Measurements from ENCODE around the gene PTPRE. TPM values are rescaled to one million over a fixed set of nuclear protein-coding genes. Genes with fewer than 3 reads are reported as not detected.

The PTPRE gene
- total RNA-seq, 1 experiment from 2014 or later: 12.3 TPM

- TF ChIP-seq CTCF (IDR thresholded peaks at IDR 0.05 in 2 of 3, conservative IDR thresholded peaks at IDR 0.05 in 1 of 3; ENCODE audit: borderline replicate concordance in 1 of 3, insufficient read depth in 1 of 3, low read depth in 2 of 3, low read length in 2 of 3): peak; percentile 96 to 97 (median 97)
Observed at GRCh38 chr10:128078136-128078969, 171.4 kb downstream of the PTPRE start (continued).

GRCh38 chr10:128080231-128080630 is 173.3 kb downstream of the PTPRE start:
- no peaks in the 10 kb centered on the region for H3K9me3 ChIP-seq (ENCODE audit: control insufficient read depth in 1 of 2, insufficient read depth in 1 of 2, low read depth in 1 of 2, low read length in 2 of 2)
- H3K4me1 ChIP-seq (ENCODE audit: control insufficient read depth in 1 of 2, insufficient read depth in 2 of 2, low read length in 2 of 2): no peaks in the 10 kb centered on the region
- no peak overlapping the region for H3K4me2 ChIP-seq (ENCODE audit: low read length)
- no peaks in the 10 kb centered on the region for H3K36me3 ChIP-seq (ENCODE audit: control insufficient read depth in 1 of 2, insufficient read depth in 2 of 2, low read length in 2 of 2)
- no peaks in the 10 kb centered on the region for H3K79me2 ChIP-seq (ENCODE audit: insufficient read depth, low read length)
- CTCF ChIA-PET: interaction anchor here (1.3 to 2.4 kb wide), 2 partner anchors 11 to 71 kb away, joined by 3 to 8 read pairs; no protein-coding TSS in a partner anchor
- POLR2A ChIA-PET: no interaction called here
- H3K9me2 ChIP-seq (ENCODE audit: insufficient read depth): no peaks in the 10 kb centered on the region
- DNase-seq (ENCODE audit: low read depth, low spot score) (no peak), ATAC-seq (no peak)
- no peak for TF ChIP-seq SP1 (IDR thresholded peaks at IDR 0.05; ENCODE audit: low read depth)
- TF ChIP-seq TCF7L2 (IDR thresholded peaks at IDR 0.05; ENCODE audit: borderline replicate concordance, extremely low read depth, insufficient read depth, insufficient read length): no peak
- no peak for TF ChIP-seq MAX (IDR thresholded peaks at IDR 0.05)
- no peak for TF ChIP-seq CBX3 (IDR thresholded peaks at IDR 0.05; ENCODE audit: low read depth)
- no peak for TF ChIP-seq FOSL1 (IDR thresholded peaks at IDR 0.05; ENCODE audit: low read depth)
- BruUV-seq (replicated peaks): no TSS peak
- H3K4me3 ChIP-seq (replicated peaks in 1 of 2; ENCODE audit: low read depth in 1 of 2, low read length in 2 of 2): no peak overlapping the region
- no peaks in the 10 kb centered on the region; the same call in 1 of the 2 replicates for H4K20me1 ChIP-seq (ENCODE audit: insufficient read depth)
- intact Hi-C loops (cut with micrococcal nuclease): no loop called here
- no peak overlapping the region for H3K9ac ChIP-seq (ENCODE audit: low read length)
- no peaks in the 10 kb centered on the region for H3K27me3 ChIP-seq (ENCODE audit: insufficient read depth, low read length)
- no peak overlapping the region for H3K27ac ChIP-seq (ENCODE audit: low read depth, low read length)
- H2AFZ ChIP-seq (ENCODE audit: low read depth, low read length, poor library complexity, severe bottlenecking): no peak overlapping the region
- RAD21 ChIA-PET (ENCODE audit: low non-redundant PET in 1 of 2, low total read pairs in 2 of 2, uncharacterized antibody in 2 of 2, unreplicated experiment in 2 of 2): no interaction called here

Data from HCT116 (cell line).